ENCODE measurements around the gene UQCC5. TPM values are rescaled to one million over a fixed set of nuclear protein-coding genes. Genes with fewer than 3 reads are reported as not detected.

The UQCC5 gene
- total RNA-seq, 1 donor from 2014 or later = 27.2 TPM

DNA sequence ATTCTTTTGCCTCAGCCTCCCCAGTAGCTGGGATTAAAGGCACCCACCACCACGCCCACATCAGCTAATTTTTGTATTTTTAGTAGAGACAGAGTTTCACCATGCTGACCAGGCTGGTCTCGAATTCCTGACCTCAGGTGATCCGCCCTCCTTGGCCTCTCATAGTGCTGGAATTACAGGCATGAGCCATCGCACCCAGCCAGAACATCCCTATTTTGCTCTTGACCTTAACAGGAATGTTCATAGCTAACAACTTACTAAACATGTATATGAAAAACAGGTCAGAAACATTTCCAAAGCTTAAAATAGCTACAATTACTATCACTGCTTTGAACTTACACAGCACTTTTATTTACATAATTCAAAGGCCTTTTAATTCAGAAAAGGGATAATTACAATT is 33.7 kb downstream of the UQCC5 start:
- DNase-seq (ENCODE audit: low spot score) = no peak

DNA sequence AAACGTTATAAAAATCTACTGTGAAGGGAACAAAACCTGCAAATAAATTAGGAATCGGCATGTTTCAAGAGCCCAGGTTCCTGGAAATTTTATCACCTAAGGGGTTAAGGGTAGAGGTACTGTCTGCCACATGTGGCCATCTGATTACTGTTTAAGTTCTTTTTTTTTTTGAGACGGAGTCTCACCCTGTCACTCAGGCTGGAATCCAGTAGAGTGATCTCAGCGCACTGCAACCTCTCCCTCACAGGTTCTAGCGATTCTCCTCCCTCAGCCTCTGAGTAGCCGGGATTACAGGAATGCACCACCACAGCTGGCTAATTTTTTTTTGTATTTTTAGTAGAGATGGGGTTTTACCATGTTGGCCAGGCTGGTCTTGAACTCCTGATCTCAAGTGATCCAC is 35.8 kb downstream of the UQCC5 start:
- DNase-seq (ENCODE audit: low spot score) = no peak

DNA sequence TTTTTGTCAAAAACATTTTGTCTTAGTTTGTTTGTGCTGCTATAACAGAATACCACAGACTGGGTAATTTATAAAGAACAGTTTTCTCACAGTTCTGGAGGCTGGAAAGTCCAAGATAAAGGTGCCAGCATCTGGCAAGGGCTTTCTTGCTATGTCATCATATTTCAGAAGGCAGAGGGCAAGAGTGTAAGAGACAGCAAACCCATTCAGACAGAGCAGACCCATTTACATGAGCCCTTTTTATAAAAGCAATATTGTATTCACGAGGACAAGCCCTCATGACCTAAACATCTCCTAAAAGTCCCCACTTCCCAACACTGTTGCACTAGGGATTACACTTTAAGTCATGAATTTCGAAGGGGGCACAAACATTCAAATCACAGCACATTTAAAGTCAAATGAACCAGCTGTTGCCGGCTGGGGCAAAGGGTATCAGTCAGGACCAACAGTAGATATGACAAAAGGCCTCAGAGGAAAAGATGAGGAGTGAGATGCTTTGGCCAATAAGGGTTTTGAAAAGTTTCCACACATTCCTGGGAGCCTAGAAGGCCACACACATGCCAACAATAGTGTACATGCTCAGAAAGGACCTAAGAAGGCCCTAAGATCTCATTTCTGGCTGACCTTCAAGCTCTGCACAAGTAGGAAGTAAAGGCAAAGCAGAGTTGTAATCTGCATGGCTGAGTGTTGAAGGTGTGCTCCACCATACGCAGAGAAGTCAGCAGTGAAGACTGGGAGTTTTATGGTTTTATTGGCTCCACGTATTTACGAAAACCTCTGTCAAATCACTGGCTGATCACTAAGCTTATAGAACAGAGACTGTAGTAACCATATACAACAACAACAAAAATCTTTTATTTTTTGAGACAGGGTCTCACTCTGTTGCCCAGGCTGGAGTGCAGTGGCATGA is 37.9 kb downstream of the UQCC5 start:
- DNase-seq (ENCODE audit: low spot score) = no peak

Other genes starting within 250 kb of the UQCC5 start
- 18.7 TPM for gene GLYCTK, start 248.8 kb upstream of the UQCC5 start, total RNA-seq
- 16.6 TPM for gene DNAH1, start 220.3 kb upstream of the UQCC5 start, total RNA-seq
- 62.4 TPM for gene BAP1, start 126.6 kb upstream of the UQCC5 start, total RNA-seq
- gene PHF7, start 125.9 kb upstream of the UQCC5 start, total RNA-seq = 11.4 TPM
- 7.5 TPM for gene SEMA3G, start 91.5 kb upstream of the UQCC5 start, total RNA-seq
- 9.4 TPM for gene TNNC1, start 82.6 kb upstream of the UQCC5 start, total RNA-seq
- 140 TPM for gene NISCH, start 81.0 kb upstream of the UQCC5 start, total RNA-seq
- 191 TPM for gene STAB1, start 41.3 kb upstream of the UQCC5 start, total RNA-seq
- gene NT5DC2, start 2.7 kb upstream of the UQCC5 start, total RNA-seq = 54.9 TPM
- 82.3 TPM for gene PBRM1, start 149.3 kb downstream of the UQCC5 start, total RNA-seq
- gene GNL3, start 149.4 kb downstream of the UQCC5 start, total RNA-seq = 174 TPM
- gene GLT8D1, start 169.2 kb downstream of the UQCC5 start, total RNA-seq = 52.3 TPM
- 125 TPM for gene SPCS1, start 169.5 kb downstream of the UQCC5 start, total RNA-seq
- gene NEK4, start 234.3 kb downstream of the UQCC5 start, total RNA-seq = 36.3 TPM
- not detected for gene ITIH1, start 241.0 kb downstream of the UQCC5 start, total RNA-seq